Measurements from ENCODE around the gene VEGFA.

VEGFA gene

DNA sequence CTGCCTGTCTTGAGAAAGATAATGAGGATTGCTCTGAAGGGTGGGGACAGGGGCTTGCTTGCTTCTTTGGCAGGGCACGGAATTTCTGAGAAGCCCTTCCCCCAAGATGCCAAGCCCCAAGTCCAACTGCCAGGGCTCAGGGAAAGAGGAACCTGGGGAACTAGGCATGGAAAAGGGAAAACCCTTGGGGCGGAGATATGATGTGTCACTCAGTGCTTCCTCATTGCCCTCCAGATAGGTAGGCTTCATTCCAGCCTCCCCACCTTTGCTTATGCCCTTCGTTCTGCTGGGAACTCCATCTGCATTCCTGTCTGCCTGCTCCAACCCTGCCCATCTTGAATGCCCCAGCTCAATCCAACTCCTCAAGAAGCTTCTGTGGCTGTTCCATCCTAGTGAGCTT lies 61.2 kb downstream of the VEGFA start:
- TF ChIP-seq POLR2AphosphoS5 (IDR thresholded peaks at IDR 0.05; ENCODE audit: low read depth, low read length) (no peak), TAF1 (IDR thresholded peaks at IDR 0.05; ENCODE audit: borderline replicate concordance, insufficient read depth, low read length) (no peak)

GRCh38 chr6:43833223-43833995 lies 63.4 kb downstream of the VEGFA start:
- no peak for TF ChIP-seq TAF1 (IDR thresholded peaks at IDR 0.05; ENCODE audit: borderline replicate concordance, insufficient read depth, low read length)
- TF ChIP-seq, protein P1, sequence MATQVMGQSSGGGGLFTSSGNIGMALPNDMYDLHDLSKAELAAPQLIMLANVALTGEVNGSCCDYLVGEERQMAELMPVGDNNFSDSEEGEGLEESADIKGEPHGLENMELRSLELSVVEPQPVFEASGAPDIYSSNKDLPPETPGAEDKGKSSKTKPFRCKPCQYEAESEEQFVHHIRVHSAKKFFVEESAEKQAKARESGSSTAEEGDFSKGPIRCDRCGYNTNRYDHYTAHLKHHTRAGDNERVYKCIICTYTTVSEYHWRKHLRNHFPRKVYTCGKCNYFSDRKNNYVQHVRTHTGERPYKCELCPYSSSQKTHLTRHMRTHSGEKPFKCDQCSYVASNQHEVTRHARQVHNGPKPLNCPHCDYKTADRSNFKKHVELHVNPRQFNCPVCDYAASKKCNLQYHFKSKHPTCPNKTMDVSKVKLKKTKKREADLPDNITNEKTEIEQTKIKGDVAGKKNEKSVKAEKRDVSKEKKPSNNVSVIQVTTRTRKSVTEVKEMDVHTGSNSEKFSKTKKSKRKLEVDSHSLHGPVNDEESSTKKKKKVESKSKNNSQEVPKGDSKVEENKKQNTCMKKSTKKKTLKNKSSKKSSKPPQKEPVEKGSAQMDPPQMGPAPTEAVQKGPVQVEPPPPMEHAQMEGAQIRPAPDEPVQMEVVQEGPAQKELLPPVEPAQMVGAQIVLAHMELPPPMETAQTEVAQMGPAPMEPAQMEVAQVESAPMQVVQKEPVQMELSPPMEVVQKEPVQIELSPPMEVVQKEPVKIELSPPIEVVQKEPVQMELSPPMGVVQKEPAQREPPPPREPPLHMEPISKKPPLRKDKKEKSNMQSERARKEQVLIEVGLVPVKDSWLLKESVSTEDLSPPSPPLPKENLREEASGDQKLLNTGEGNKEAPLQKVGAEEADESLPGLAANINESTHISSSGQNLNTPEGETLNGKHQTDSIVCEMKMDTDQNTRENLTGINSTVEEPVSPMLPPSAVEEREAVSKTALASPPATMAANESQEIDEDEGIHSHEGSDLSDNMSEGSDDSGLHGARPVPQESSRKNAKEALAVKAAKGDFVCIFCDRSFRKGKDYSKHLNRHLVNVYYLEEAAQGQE (IDR thresholded peaks at IDR 0.05; ENCODE audit: insufficient read depth in 1 of 2, low read depth in 2 of 2, low read length in 2 of 2): no peak
- TF ChIP-seq SIN3A (IDR thresholded peaks at IDR 0.05; ENCODE audit: borderline replicate concordance, insufficient read depth, low read length): no peak
- TF ChIP-seq FOXP2 (optimal IDR thresholded peaks at IDR 0.05; ENCODE audit: borderline replicate concordance, extremely low read depth, extremely low read length, insufficient read depth): no peak
- no peak for TF ChIP-seq POLR2AphosphoS5 (IDR thresholded peaks at IDR 0.05; ENCODE audit: low read depth, low read length)

GRCh38 chr6:43833996-43834390 lies 64.0 kb downstream of the VEGFA start:
- TF ChIP-seq POLR2AphosphoS5 (IDR thresholded peaks at IDR 0.05; ENCODE audit: low read depth, low read length) (no peak), FOXP2 (optimal IDR thresholded peaks at IDR 0.05; ENCODE audit: borderline replicate concordance, extremely low read depth, extremely low read length, insufficient read depth) (no peak)

- TF ChIP-seq SIN3A (IDR thresholded peaks at IDR 0.05; ENCODE audit: borderline replicate concordance, insufficient read depth, low read length) (no peak), TAF1 (IDR thresholded peaks at IDR 0.05; ENCODE audit: borderline replicate concordance, insufficient read depth, low read length) (no peak), FOXP2 (optimal IDR thresholded peaks at IDR 0.05; ENCODE audit: borderline replicate concordance, extremely low read depth, extremely low read length, insufficient read depth) (no peak), POLR2AphosphoS5 (IDR thresholded peaks at IDR 0.05; ENCODE audit: low read depth, low read length) (no peak)
- TF ChIP-seq, protein P1 (IDR thresholded peaks at IDR 0.05; ENCODE audit: insufficient read depth in 1 of 2, low read depth in 2 of 2, low read length in 2 of 2): no peak
These were observed 64.6 kb downstream of the VEGFA start for GRCh38 chr6:43834528-43835155.

GRCh38 chr6:43835872-43836419 lies 65.9 kb downstream of the VEGFA start:
- TF ChIP-seq TAF1 (IDR thresholded peaks at IDR 0.05; ENCODE audit: borderline replicate concordance, insufficient read depth, low read length) (no peak), POLR2AphosphoS5 (IDR thresholded peaks at IDR 0.05; ENCODE audit: low read depth, low read length) (no peak), SIN3A (IDR thresholded peaks at IDR 0.05; ENCODE audit: borderline replicate concordance, insufficient read depth, low read length) (no peak), FOXP2 (optimal IDR thresholded peaks at IDR 0.05; ENCODE audit: borderline replicate concordance, extremely low read depth, extremely low read length, insufficient read depth) (no peak)
- TF ChIP-seq, protein P1 (IDR thresholded peaks at IDR 0.05; ENCODE audit: insufficient read depth in 1 of 2, low read depth in 2 of 2, low read length in 2 of 2): no peak

Data from PFSK-1 (cell line).